Neuronal stem cell (in vitro differentiated cells): ENCODE results near the gene GRPR.

ENCODE experiments used
- DNase-seq: peaks from one replicate; pipeline ENCODE4 v3.0.0-alpha.2; 2013; ENCODE audit warnings: low spot score
- H2AFZ ChIP-seq: one replicate; pipeline ENCODE4 v1.6.1; 2013; ENCODE audit warnings: mild to moderate bottlenecking, low read length, inconsistent platforms
- H2AK5ac ChIP-seq: 2 replicates; pipeline ENCODE4 v1.6.1; 2013; ENCODE audit warnings: low read depth, mild to moderate bottlenecking, inconsistent platforms, low read length, moderate library complexity, mixed read lengths
- H2BK120ac ChIP-seq: 2 replicates; pipeline ENCODE4 v1.6.1; 2013; ENCODE audit warnings: low read depth, mild to moderate bottlenecking, inconsistent platforms, low read length, moderate library complexity, mixed read lengths
- H2BK12ac ChIP-seq: one replicate; pipeline ENCODE4 v1.6.1; 2013; ENCODE audit warnings: low read length, inconsistent platforms
- H2BK15ac ChIP-seq: 2 replicates; pipeline ENCODE4 v1.6.1; 2013; ENCODE audit warnings: mild to moderate bottlenecking, low read length, inconsistent platforms, mixed read lengths
- H2BK5ac ChIP-seq: one replicate; pipeline ENCODE4 v1.6.1; 2013; ENCODE audit warnings: inconsistent platforms, mild to moderate bottlenecking, low read length, moderate library complexity
- H3K14ac ChIP-seq: one replicate; pipeline ENCODE4 v1.6.1; 2013; ENCODE audit warnings: low read length, inconsistent platforms
- H3K18ac ChIP-seq: 2 replicates; pipeline ENCODE4 v1.6.1; 2013; ENCODE audit warnings: low read length, inconsistent platforms
- H3K23ac ChIP-seq: 2 replicates; pipeline ENCODE4 v1.6.1; 2013; ENCODE audit warnings: low read depth, mild to moderate bottlenecking, mixed read lengths, low read length, inconsistent platforms; ENCODE audit not compliant: poor library complexity
- H3K27ac ChIP-seq: replicated peaks from 3 replicates; pipeline ENCODE4 v1.5.1; 2013; ENCODE audit warnings: low read length, inconsistent platforms
- H3K27me3 ChIP-seq, 3 experiments: 2 replicates each; pipeline ENCODE4 v1.6.1; 2013; ENCODE audit warnings: low read length in 3 of 3, mild to moderate bottlenecking in 2 of 3, inconsistent platforms in 1 of 3, low read depth in 1 of 3, mixed read lengths in 1 of 3, moderate library complexity in 1 of 3; ENCODE audit not compliant: control insufficient read depth in 3 of 3, insufficient read depth in 3 of 3
- H3K36me3 ChIP-seq, 2 donors: replicated peaks in 1 of 2; 2 replicates each; pipeline ENCODE4 v1.6.1; 2013; ENCODE audit warnings: low read length in 2 of 2; ENCODE audit not compliant: control insufficient read depth in 2 of 2, insufficient read depth in 2 of 2
- H3K4ac ChIP-seq: 2 replicates; pipeline ENCODE4 v1.6.1; 2013; ENCODE audit warnings: inconsistent platforms, mild to moderate bottlenecking, low read length, moderate library complexity
- H3K4me1 ChIP-seq, 2 donors: 1 replicate in 1 of 2; 2 replicates in 1 of 2; pipeline ENCODE4 v1.6.1; 2013; ENCODE audit warnings: low read length in 2 of 2, low read depth in 1 of 2; ENCODE audit not compliant: control insufficient read depth in 2 of 2, insufficient read depth in 1 of 2
- H3K4me2 ChIP-seq: one replicate; pipeline ENCODE4 v1.6.1; 2013; ENCODE audit warnings: mild to moderate bottlenecking, low read length, inconsistent platforms; ENCODE audit not compliant: insufficient read depth, poor library complexity, severe bottlenecking
- H3K4me3 ChIP-seq, 2 donors: 2 replicates each; pipeline ENCODE4 v1.5.1; 2013; ENCODE audit warnings: low read length in 2 of 2, mild to moderate bottlenecking in 2 of 2, inconsistent platforms in 1 of 2, moderate library complexity in 1 of 2
- H3K79me1 ChIP-seq: one replicate; pipeline ENCODE4 v1.6.1; 2013; ENCODE audit warnings: low read depth, mild to moderate bottlenecking, inconsistent platforms, low read length, moderate library complexity
- H3K9ac ChIP-seq: one replicate; pipeline ENCODE4 v1.6.1; 2013; ENCODE audit warnings: mild to moderate bottlenecking, low read depth, low read length, inconsistent platforms; ENCODE audit not compliant: poor library complexity
- H3K9me3 ChIP-seq, 2 donors: replicated peaks in 1 of 2; 2 replicates each; pipeline versions ENCODE3 to v1.6.1; 2013; ENCODE audit warnings: low read length in 2 of 2, mild to moderate bottlenecking in 2 of 2, inconsistent platforms in 1 of 2, low read depth in 1 of 2, mixed read lengths in 1 of 2, moderate library complexity in 1 of 2; ENCODE audit not compliant: control insufficient read depth in 2 of 2, insufficient read depth in 1 of 2
- H4K8ac ChIP-seq: one replicate; pipeline ENCODE4 v1.6.1; 2013; ENCODE audit warnings: low read depth, mild to moderate bottlenecking, inconsistent platforms, low read length, moderate library complexity
- H4K91ac ChIP-seq: one replicate; pipeline ENCODE4 v1.6.1; 2013; ENCODE audit warnings: low read length, low read depth, mild to moderate bottlenecking, inconsistent platforms; ENCODE audit not compliant: poor library complexity
- WGBS, 2 donors: extraction: QIAGEN DNeasy Blood & Tissue Kit; methylation state at CpG; one replicate each; pipeline ENCODE4 v1.1.7; 2013; ENCODE audit warnings: missing lambda C conversion rate in 2 of 2, mixed read lengths in 1 of 2; ENCODE audit not compliant: insufficient read length in 2 of 2, insufficient replicate concordance in 1 of 2; ENCODE audit errors: extremely low coverage in 2 of 2; 5-methylcytosine and 5-hydroxymethylcytosine counted together

Gene GRPR

GRCh38 chrX:16148896-16149295 lies 25.5 kb downstream of the GRPR start:
- Histone ChIP-seq H3K4ac (no peak overlapping the region), H2BK12ac (no peak overlapping the region), H3K9ac (no peak overlapping the region), H3K4me3 (no peak overlapping the region), H2BK15ac (no peak overlapping the region), H2AFZ (no peak overlapping the region), H4K8ac (no peak overlapping the region), H2BK5ac (no peak overlapping the region), H3K18ac (no peak overlapping the region), H3K36me3 (no peaks in the 10 kb centered on the region), H3K79me1 (no peaks in the 10 kb centered on the region), H3K23ac (no peak overlapping the region), H3K4me1 (no peaks in the 10 kb centered on the region), H4K91ac (no peak overlapping the region), H3K14ac (no peak overlapping the region), H3K9me3 (no peaks in the 10 kb centered on the region), H3K27ac (no peak overlapping the region), H2BK120ac (no peak overlapping the region), H3K4me2 (no peak overlapping the region), H3K27me3 (no peaks in the 10 kb centered on the region), H2AK5ac (no peak overlapping the region)
- no CpG with 5 or more reads among the region's 3 CpGs for WGBS, 2 donors
- DNase-seq = no peak

GRCh38 chrX:16155581-16156096 lies 32.3 kb downstream of the GRPR start:
- Histone ChIP-seq H3K18ac (no peak overlapping the region), H3K4me2 (no peak overlapping the region), H3K27me3 (no peaks in the 10 kb centered on the region), H3K9me3 (no peaks in the 10 kb centered on the region), H3K23ac (no peak overlapping the region), H3K4me1 (no peaks in the 10 kb centered on the region), H2AK5ac (no peak overlapping the region), H3K14ac (no peak overlapping the region), H3K9ac (no peak overlapping the region), H2BK12ac (no peak overlapping the region), H3K4ac (no peak overlapping the region), H2BK5ac (no peak overlapping the region), H4K91ac (no peak overlapping the region), H3K79me1 (no peaks in the 10 kb centered on the region), H3K36me3 (no peaks in the 10 kb centered on the region), H2BK15ac (no peak overlapping the region), H2AFZ (no peak overlapping the region), H3K27ac (no peak overlapping the region), H4K8ac (no peak overlapping the region), H3K4me3 (no peak overlapping the region), H2BK120ac (no peak overlapping the region)
- no CpG with 5 or more reads among the region's 5 CpGs for WGBS, 2 donors
- no peak for DNase-seq

GRCh38 chrX:16156692-16157331 lies 33.4 kb downstream of the GRPR start:
- H3K27ac ChIP-seq = no peak overlapping the region
- H2AK5ac ChIP-seq = no peak overlapping the region
- H3K4me1 ChIP-seq = no peaks in the 10 kb centered on the region
- H3K4ac ChIP-seq = no peak overlapping the region
- H4K8ac ChIP-seq = no peak overlapping the region
- no peak overlapping the region for H3K9ac ChIP-seq
- no peak overlapping the region for H2BK120ac ChIP-seq
- H3K9me3 ChIP-seq = no peaks in the 10 kb centered on the region
- no peak overlapping the region for H2AFZ ChIP-seq
- no peaks in the 10 kb centered on the region for H3K36me3 ChIP-seq
- H3K4me2 ChIP-seq = no peak overlapping the region
- no peak overlapping the region for H2BK5ac ChIP-seq
- no peak overlapping the region for H4K91ac ChIP-seq
- no peak overlapping the region for H3K23ac ChIP-seq
- H3K4me3 ChIP-seq = no peak overlapping the region
- no peaks in the 10 kb centered on the region for H3K27me3 ChIP-seq
- H2BK12ac ChIP-seq = no peak overlapping the region
- no peak overlapping the region for H3K18ac ChIP-seq
- no peak overlapping the region for H2BK15ac ChIP-seq
- DNase-seq = no peak
- no peak overlapping the region for H3K14ac ChIP-seq
- no peaks in the 10 kb centered on the region for H3K79me1 ChIP-seq
- WGBS, 2 donors = 100% methylated on average over 1 of the region's 5 CpGs

GRCh38 chrX:16160729-16161128 lies 37.4 kb downstream of the GRPR start:
- no peak for DNase-seq
- no peak overlapping the region for H3K27ac ChIP-seq

More at GRCh38 chrX:16160729-16161128, 37.4 kb downstream of the GRPR start:
- H2BK12ac ChIP-seq = no peak overlapping the region
- H3K79me1 ChIP-seq = no peaks in the 10 kb centered on the region
- no peaks in the 10 kb centered on the region for H3K4me1 ChIP-seq
- no peak overlapping the region for H2BK5ac ChIP-seq
- H3K18ac ChIP-seq = no peak overlapping the region
- WGBS, 2 donors = no CpG with 5 or more reads among the region's 3 CpGs
- no peak overlapping the region for H3K23ac ChIP-seq
- no peak overlapping the region for H2BK120ac ChIP-seq
- no peak overlapping the region for H2AFZ ChIP-seq
- H2AK5ac ChIP-seq = no peak overlapping the region
- H4K91ac ChIP-seq = no peak overlapping the region
- no peak overlapping the region for H3K14ac ChIP-seq
- H3K9me3 ChIP-seq = no peaks in the 10 kb centered on the region
- H3K36me3 ChIP-seq = no peaks in the 10 kb centered on the region
- no peak overlapping the region for H4K8ac ChIP-seq
- no peaks in the 10 kb centered on the region for H3K27me3 ChIP-seq
- H2BK15ac ChIP-seq = no peak overlapping the region
- no peak overlapping the region for H3K4me3 ChIP-seq
- no peak overlapping the region for H3K4me2 ChIP-seq
- H3K9ac ChIP-seq = no peak overlapping the region
- H3K4ac ChIP-seq = no peak overlapping the region
